ENCODE data around the gene PLOD3.
A peak's percentile ranks its signal among the peaks of the same experiment; 100 is the strongest.

PLOD3 gene

GRCh38 chr7:101165075-101165957 lies 52.1 kb downstream of the PLOD3 start, which contains the start of gene VGF:
VGF (minus strand) TSS chr7:101165569; CDS start chr7:101164843, 726 bp downstream.
- DNase-seq = peak; percentile 21 to 87 (median 79)

DNA sequence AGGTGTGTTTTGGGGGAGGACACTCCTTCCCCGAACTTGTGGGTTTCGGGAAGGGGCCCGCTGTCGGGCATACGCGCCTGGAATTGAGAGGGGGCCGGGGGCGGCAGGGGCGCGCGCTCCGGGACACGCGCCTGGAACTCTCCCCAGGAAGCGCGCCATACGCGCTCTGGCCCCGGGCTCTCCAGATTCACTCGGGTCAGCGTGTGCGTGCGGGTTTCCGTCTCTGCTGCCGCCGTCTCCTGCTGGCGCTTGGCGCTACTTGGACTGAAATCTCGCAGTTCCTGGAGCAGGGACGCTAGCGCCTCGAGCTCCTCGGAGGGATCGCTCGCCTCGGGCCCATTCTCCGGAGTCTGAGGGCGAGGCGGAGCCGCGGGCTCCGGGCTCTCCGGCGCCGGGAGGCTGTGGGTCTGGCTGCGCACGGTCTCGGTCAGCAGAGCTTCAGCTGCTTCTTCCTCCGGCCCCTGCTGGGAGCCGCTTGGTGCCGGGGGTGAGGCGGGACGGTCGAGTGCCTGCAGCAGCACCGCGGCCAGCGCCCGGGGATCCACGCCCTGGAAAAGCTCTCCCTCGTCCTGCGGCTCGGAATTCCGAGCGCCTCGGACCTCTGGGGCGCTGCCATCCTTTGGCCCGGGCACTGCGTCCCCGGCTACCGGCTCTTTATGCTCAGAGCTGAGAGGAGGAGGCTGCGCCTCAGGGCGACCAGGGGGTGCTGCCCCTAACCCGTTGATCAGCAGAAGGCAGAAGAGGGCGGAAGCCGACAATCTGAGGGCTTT lies 53.1 kb downstream of the PLOD3 start:
- DNase-seq = peak in 1 of 14 donors; percentile 21

DNA sequence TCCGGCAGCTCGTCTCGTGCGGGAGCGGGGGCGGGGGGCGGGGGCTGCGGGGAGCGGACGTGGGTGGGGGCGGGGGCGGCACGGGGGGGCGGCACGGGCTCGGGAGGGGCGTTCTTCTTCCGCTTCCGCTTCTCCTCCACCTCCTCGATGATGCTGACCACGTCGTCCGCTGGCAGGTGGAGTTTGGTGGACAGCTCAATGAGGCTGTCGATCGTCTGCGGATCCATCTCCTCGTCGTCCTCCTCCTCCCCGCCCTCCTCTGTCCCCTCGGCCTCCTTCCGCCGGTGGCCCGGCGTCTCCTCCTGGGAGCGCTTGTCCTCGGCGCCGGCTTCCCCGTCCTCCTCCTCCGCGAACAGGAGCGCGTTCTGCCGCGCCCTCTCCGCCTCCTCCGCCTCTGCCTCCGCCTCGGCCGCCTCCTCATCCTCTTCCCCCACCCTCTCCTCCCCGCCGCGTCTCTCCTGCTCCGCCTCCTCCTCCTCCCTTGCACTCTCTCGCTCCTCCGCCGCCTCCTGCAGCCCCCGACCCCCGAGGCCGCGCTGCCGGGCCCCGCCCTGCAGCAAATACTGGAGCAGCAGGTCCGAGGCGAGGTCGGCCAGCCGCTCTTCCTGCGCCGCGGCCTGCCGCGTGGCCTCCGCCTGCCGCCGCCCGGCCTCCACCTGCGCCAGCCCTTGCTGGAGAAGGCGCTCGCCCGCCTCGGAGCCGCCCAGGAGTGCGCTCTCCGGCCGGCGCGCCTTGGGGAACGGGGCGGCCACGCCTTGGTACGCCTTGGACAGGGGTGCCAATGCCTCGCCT lies 53.9 kb downstream of the PLOD3 start:
- peak in 1 of 14 donors; percentile 67 for DNase-seq

- peak in 1 of 14 donors; percentile 45 for DNase-seq
These were observed 54.7 kb downstream of the PLOD3 start for GRCh38 chr7:101162551-101163278.

GRCh38 chr7:101161692-101162471 lies 55.5 kb downstream of the PLOD3 start:
- no peak for DNase-seq

GRCh38 chr7:101160910-101161309 lies 56.5 kb downstream of the PLOD3 start:
- no peak for DNase-seq

GRCh38 chr7:101159696-101160674 lies 57.4 kb downstream of the PLOD3 start:
- DNase-seq = no peak

DNA sequence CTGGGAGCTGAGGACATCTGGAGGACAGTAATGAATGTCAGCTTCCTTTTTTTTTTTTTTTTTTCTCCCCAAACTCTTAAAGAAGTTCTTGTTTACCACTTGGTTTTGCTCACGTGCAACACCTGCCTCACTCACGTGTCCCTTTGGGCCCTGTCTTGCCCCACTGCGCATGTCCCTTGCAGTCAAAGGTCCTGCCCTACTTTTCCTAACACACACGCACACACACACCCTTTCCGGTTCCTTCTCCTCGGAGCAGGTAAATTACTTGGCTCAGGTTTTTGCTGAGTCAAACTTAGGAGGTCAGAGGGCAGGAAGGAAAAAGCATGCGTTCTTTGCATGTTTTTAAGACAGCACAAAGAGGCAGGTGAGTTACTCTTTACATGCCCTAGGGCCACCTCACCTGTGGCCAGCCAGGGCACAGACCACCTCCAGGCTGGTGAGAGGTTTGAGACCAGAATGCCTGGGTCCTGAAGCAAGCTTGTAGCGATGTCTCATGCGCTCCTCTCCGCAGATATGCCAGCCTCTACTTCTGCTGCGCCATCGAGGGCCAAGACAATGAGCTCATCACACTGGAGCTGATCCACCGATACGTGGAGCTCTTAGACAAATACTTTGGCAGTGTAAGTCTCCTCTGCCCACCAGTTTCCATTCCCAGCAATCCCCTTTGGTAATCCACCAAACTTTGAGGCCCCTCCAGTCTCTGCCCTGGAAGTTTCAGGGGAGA lies 60.4 kb downstream of the PLOD3 start:
- no peak for DNase-seq

DNA sequence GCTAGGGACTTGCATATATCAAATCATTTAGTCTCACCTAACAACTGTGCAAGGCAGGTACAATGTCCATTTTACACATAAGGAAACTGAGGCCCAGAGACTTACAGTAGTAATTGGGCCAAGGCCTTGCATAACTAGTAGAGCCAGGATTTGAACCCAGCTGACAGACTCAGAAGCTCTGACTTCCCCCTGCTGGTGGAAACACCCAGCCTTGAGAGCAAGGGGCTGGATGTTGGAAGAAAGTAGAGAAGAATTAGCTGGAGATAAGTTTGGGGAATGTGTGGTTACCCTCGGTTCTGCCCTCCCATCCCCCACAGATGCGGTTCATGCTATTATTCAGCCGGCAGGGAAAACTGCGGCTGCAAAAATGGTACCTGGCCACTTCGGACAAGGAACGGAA lies 61.1 kb downstream of the PLOD3 start:
- no peak for DNase-seq
